WTC11 (cell line): ENCODE measurements around the gene MYO16.

Source experiments
- AFF4 ChIP-seq: sonication (generic); formaldehyde crosslinking; IDR thresholded peaks from 2 replicates; pipeline ENCODE4 v1.8.1; 2023; ENCODE audit warnings: mild to moderate bottlenecking, missing genetic modification reagents, borderline replicate concordance
- ATF1 ChIP-seq: sonication (generic); formaldehyde crosslinking; IDR thresholded peaks from 2 replicates; pipeline ENCODE4 v1.8.1; 2023; ENCODE audit warnings: mild to moderate bottlenecking, moderate library complexity, missing genetic modification reagents
- CTCF ChIP-seq: fragments of 200-600 bp; IDR thresholded peaks from 2 replicates; pipeline ENCODE4 v1.8.0; 2022; ENCODE audit warnings: antibody characterized with exemption
- FOXK1 ChIP-seq: sonication (generic); formaldehyde crosslinking; IDR thresholded peaks from 2 replicates; pipeline ENCODE4 v1.8.0; 2022; ENCODE audit warnings: mild to moderate bottlenecking, moderate library complexity, missing genetic modification reagents
- KAT7 ChIP-seq: sonication (generic); formaldehyde crosslinking; IDR thresholded peaks from 2 replicates; pipeline ENCODE4 v1.8.1; 2023; ENCODE audit warnings: missing genetic modification reagents, mild to moderate bottlenecking, borderline replicate concordance
- NR3C1 ChIP-seq: sonication (generic); formaldehyde crosslinking; conservative IDR thresholded peaks from 2 replicates; pipeline ENCODE4 v1.8.1; 2023; ENCODE audit warnings: low read depth, mild to moderate bottlenecking, missing genetic modification reagents
- SMAD3 ChIP-seq: sonication (generic); formaldehyde crosslinking; IDR thresholded peaks from 2 replicates; pipeline ENCODE4 v1.8.0; 2022; ENCODE audit warnings: missing genetic modification reagents, mild to moderate bottlenecking, borderline replicate concordance
- TF ChIP-seq, protein P1 (sequence below): sonication (generic); formaldehyde crosslinking; IDR thresholded peaks from 2 replicates; pipeline ENCODE4 v1.8.0; 2022; ENCODE audit warnings: mild to moderate bottlenecking, missing genetic modification reagents
- TF ChIP-seq, protein P2 (sequence below): sonication (generic); formaldehyde crosslinking; IDR thresholded peaks from 2 replicates; pipeline ENCODE4 v1.8.0; 2023; ENCODE audit warnings: missing genetic modification reagents, mild to moderate bottlenecking, borderline replicate concordance
- TF ChIP-seq, protein P3 (sequence below): fragments of 250-450 bp; sonication (Bioruptor Pico); IDR thresholded peaks from 2 replicates; pipeline ENCODE4 v1.9.0; 2021; ENCODE audit warnings: mild to moderate bottlenecking
- TF ChIP-seq, protein P4 (sequence below): sonication (generic); formaldehyde crosslinking; IDR thresholded peaks from 2 replicates; pipeline ENCODE4 v1.8.1; 2022; ENCODE audit warnings: mild to moderate bottlenecking, moderate library complexity, missing genetic modification reagents

DNA sequence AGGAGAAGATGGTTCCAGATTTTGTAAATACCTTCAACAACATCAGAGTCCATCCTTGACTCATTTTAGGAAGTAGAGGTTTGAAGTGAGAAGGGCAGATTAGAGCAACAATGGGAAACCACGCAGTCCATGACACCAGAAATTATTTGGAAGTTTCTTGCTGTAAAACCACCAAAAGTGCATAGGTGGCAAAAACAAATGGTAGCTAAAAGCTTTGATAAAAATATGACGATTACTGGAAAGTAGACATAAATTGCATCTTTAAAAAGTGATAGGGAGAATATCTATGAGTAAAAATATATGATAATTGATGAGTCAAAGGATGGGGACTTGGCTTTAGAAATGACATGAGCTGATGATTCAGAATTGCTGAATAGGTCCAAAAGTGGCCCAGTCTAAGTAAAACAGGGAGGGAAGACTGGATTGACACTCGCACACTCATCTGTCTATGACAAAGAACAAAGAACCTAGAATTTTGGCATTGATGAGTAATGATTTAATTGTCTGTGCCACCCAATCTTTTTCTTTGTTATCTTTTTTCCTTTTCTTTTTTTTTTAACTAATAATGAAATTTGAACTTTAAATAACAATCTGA lies 472.2 kb downstream of the MYO16 start:
- TF ChIP-seq NR3C1 (CRISPR knock-in tag) (no peak), FOXK1 (no peak), CTCF (no peak), KAT7 (no peak), AFF4 (CRISPR knock-in tag) (no peak), ATF1 (CRISPR knock-in tag) (no peak), SMAD3 (CRISPR knock-in tag) (no peak)
- TF ChIP-seq, protein P1, sequence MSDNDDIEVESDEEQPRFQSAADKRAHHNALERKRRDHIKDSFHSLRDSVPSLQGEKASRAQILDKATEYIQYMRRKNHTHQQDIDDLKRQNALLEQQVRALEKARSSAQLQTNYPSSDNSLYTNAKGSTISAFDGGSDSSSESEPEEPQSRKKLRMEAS (CRISPR knock-in tag), result no peak
- TF ChIP-seq, protein P2, sequence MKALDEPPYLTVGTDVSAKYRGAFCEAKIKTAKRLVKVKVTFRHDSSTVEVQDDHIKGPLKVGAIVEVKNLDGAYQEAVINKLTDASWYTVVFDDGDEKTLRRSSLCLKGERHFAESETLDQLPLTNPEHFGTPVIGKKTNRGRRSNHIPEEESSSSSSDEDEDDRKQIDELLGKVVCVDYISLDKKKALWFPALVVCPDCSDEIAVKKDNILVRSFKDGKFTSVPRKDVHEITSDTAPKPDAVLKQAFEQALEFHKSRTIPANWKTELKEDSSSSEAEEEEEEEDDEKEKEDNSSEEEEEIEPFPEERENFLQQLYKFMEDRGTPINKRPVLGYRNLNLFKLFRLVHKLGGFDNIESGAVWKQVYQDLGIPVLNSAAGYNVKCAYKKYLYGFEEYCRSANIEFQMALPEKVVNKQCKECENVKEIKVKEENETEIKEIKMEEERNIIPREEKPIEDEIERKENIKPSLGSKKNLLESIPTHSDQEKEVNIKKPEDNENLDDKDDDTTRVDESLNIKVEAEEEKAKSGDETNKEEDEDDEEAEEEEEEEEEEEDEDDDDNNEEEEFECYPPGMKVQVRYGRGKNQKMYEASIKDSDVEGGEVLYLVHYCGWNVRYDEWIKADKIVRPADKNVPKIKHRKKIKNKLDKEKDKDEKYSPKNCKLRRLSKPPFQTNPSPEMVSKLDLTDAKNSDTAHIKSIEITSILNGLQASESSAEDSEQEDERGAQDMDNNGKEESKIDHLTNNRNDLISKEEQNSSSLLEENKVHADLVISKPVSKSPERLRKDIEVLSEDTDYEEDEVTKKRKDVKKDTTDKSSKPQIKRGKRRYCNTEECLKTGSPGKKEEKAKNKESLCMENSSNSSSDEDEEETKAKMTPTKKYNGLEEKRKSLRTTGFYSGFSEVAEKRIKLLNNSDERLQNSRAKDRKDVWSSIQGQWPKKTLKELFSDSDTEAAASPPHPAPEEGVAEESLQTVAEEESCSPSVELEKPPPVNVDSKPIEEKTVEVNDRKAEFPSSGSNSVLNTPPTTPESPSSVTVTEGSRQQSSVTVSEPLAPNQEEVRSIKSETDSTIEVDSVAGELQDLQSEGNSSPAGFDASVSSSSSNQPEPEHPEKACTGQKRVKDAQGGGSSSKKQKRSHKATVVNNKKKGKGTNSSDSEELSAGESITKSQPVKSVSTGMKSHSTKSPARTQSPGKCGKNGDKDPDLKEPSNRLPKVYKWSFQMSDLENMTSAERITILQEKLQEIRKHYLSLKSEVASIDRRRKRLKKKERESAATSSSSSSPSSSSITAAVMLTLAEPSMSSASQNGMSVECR (CRISPR knock-in tag), result no peak
- TF ChIP-seq, protein P3, sequence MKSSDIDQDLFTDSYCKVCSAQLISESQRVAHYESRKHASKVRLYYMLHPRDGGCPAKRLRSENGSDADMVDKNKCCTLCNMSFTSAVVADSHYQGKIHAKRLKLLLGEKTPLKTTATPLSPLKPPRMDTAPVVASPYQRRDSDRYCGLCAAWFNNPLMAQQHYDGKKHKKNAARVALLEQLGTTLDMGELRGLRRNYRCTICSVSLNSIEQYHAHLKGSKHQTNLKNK (CRISPR knock-in tag), result no peak
- TF ChIP-seq, protein P4, sequence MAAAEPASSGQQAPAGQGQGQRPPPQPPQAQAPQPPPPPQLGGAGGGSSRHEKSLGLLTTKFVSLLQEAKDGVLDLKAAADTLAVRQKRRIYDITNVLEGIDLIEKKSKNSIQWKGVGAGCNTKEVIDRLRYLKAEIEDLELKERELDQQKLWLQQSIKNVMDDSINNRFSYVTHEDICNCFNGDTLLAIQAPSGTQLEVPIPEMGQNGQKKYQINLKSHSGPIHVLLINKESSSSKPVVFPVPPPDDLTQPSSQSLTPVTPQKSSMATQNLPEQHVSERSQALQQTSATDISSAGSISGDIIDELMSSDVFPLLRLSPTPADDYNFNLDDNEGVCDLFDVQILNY (CRISPR knock-in tag), result no peak
